ENCODE measurements around the gene BORCS6.
A peak's percentile ranks its signal among the peaks of the same experiment; 100 is the strongest.

The BORCS6 gene

GRCh38 chr17:8154608-8155155 lies 35.3 kb downstream of the BORCS6 start:
- DNase-seq (ENCODE audit: low read depth in 2 of 2) = no peak

GRCh38 chr17:8153957-8154607 lies 35.9 kb downstream of the BORCS6 start:
- peak; percentile 75 to 91 for DNase-seq (ENCODE audit: low read depth in 2 of 2)

- DNase-seq (ENCODE audit: low read depth in 2 of 2) = peak in 1 of 2 donors; percentile 53
Measured at GRCh38 chr17:8153525-8153956, 36.4 kb downstream of the BORCS6 start.

GRCh38 chr17:8153031-8153451 lies 36.9 kb downstream of the BORCS6 start:
- DNase-seq (ENCODE audit: low read depth in 2 of 2) = no peak

GRCh38 chr17:8152112-8152775 lies 37.7 kb downstream of the BORCS6 start, which contains the start of gene PER1:
TSS of gene PER1 (minus strand) at chr17:8152404. CDS start at chr17:8150706, 1,698 bp downstream.
- peak; percentile 91 for DNase-seq (ENCODE audit: low read depth in 2 of 2)

GRCh38 chr17:8151641-8152111 lies 38.3 kb downstream of the BORCS6 start:
- no peak for DNase-seq (ENCODE audit: low read depth in 2 of 2)

- peak; percentile 80 to 87 for DNase-seq (ENCODE audit: low read depth in 2 of 2)
Measured at GRCh38 chr17:8151120-8151640, 38.8 kb downstream of the BORCS6 start.

GRCh38 chr17:8150194-8151119 lies 39.5 kb downstream of the BORCS6 start:
- DNase-seq (ENCODE audit: low read depth in 2 of 2) = no peak

GRCh38 chr17:8149419-8150193 lies 40.4 kb downstream of the BORCS6 start:
- DNase-seq (ENCODE audit: low read depth in 2 of 2) = no peak

GRCh38 chr17:8148560-8148959 lies 41.4 kb downstream of the BORCS6 start:
- no peak for DNase-seq (ENCODE audit: low read depth in 2 of 2)

- DNase-seq (ENCODE audit: low read depth in 2 of 2) = no peak
Measured at GRCh38 chr17:8147805-8148404, 42.1 kb downstream of the BORCS6 start.

- DNase-seq (ENCODE audit: low read depth in 2 of 2) = no peak
Measured at GRCh38 chr17:8147141-8147804, 42.7 kb downstream of the BORCS6 start.

GRCh38 chr17:8146381-8147140 lies 43.4 kb downstream of the BORCS6 start:
- no peak for DNase-seq (ENCODE audit: low read depth in 2 of 2)

- DNase-seq (ENCODE audit: low read depth in 2 of 2) = no peak
Measured at GRCh38 chr17:8145811-8146210, 44.2 kb downstream of the BORCS6 start.

- no peak for DNase-seq (ENCODE audit: low read depth in 2 of 2)
Measured at GRCh38 chr17:8144401-8145231, 45.4 kb downstream of the BORCS6 start.

GRCh38 chr17:8143581-8144400 lies 46.2 kb downstream of the BORCS6 start:
- no peak for DNase-seq (ENCODE audit: low read depth in 2 of 2)

GRCh38 chr17:8142887-8143580 lies 46.9 kb downstream of the BORCS6 start:
- no peak for DNase-seq (ENCODE audit: low read depth in 2 of 2)

All from stimulated activated CD8-positive, alpha-beta memory T cell treated with anti-CD3 and anti-CD28 coated beads, Interleukin-2, amount 100 ng/mL, for 48 hours (primary cell).